MM.1S (cell line): ENCODE measurements around the gene GSC2.

ENCODE experiments used
- DNase-seq: peaks from one replicate; pipeline ENCODE4 v3.0.0-alpha.2; 2015
- H2AFZ ChIP-seq: fragments of 300-600 bp; sonication (generic); 2 replicates; pipeline ENCODE4 v1.6.0; 2016; ENCODE audit warnings: antibody characterized with exemption, low read length
- H3F3A ChIP-seq: fragments of 300-600 bp; sonication (generic); 2 replicates; pipeline ENCODE4 v1.6.1; 2016; ENCODE audit warnings: mild to moderate bottlenecking, antibody characterized with exemption, low read length, moderate library complexity, mixed read lengths; ENCODE audit not compliant: insufficient read depth
- H3K27ac ChIP-seq: fragments of 300-600 bp; sonication (generic); 2 replicates; pipeline ENCODE4 v1.5.1; 2016; ENCODE audit warnings: mild to moderate bottlenecking, low read length
- H3K27me3 ChIP-seq: fragments of 300-600 bp; sonication (generic); replicated peaks from 2 replicates; pipeline ENCODE4 v1.6.0; 2016; ENCODE audit warnings: low read length; ENCODE audit not compliant: insufficient read depth
- H3K36me3 ChIP-seq: fragments of 300-600 bp; sonication (generic); replicated peaks from 2 replicates; pipeline ENCODE4 v1.6.1; 2016; ENCODE audit warnings: mild to moderate bottlenecking, low read length, mixed read lengths; ENCODE audit not compliant: insufficient read depth
- H3K4me1 ChIP-seq: fragments of 300-600 bp; sonication (generic); 2 replicates; pipeline ENCODE4 v1.6.1; 2016; ENCODE audit warnings: low read length, mixed read lengths
- H3K4me2 ChIP-seq: fragments of 300-600 bp; sonication (generic); 2 replicates; pipeline ENCODE4 v1.6.0; 2016; ENCODE audit warnings: low read depth, low read length
- H3K4me3 ChIP-seq: fragments of 300-600 bp; sonication (generic); 2 replicates; pipeline ENCODE4 v1.5.1; 2016; ENCODE audit warnings: low read length, mixed read lengths
- H3K79me2 ChIP-seq: fragments of 300-600 bp; sonication (generic); 2 replicates; pipeline ENCODE4 v1.6.1; 2016; ENCODE audit warnings: mixed run types, low read length, mixed read lengths
- H3K9ac ChIP-seq: fragments of 300-600 bp; sonication (generic); 2 replicates; pipeline ENCODE4 v1.6.1; 2016; ENCODE audit warnings: low read length, mixed read lengths
- H3K9me2 ChIP-seq: fragments of 300-600 bp; sonication (generic); replicated peaks from 2 replicates; pipeline ENCODE4 v1.6.1; 2016; ENCODE audit warnings: mild to moderate bottlenecking, low read length, mixed read lengths; ENCODE audit not compliant: insufficient read depth
- H3K9me3 ChIP-seq: fragments of 300-600 bp; sonication (generic); replicated peaks from 2 replicates; pipeline ENCODE4 v1.6.1; 2016; ENCODE audit warnings: mild to moderate bottlenecking, low read length, mixed read lengths; ENCODE audit not compliant: insufficient read depth
- H4K20me1 ChIP-seq: fragments of 300-600 bp; sonication (generic); 2 replicates; pipeline ENCODE4 v1.6.1; 2016; ENCODE audit warnings: mild to moderate bottlenecking, low read length, moderate library complexity, mixed read lengths; ENCODE audit not compliant: insufficient read depth
- EZH2 ChIP-seq: fragments of 300-600 bp; sonication (generic); optimal IDR thresholded peaks from 2 replicates; pipeline ENCODE3; 2017; ENCODE audit warnings: low read depth, mild to moderate bottlenecking, antibody characterized with exemption, low read length, mixed read lengths
- EZH2phosphoT487 ChIP-seq: fragments of 300-600 bp; sonication (generic); IDR thresholded peaks from 2 replicates; pipeline ENCODE4 v1.6.1; 2018; ENCODE audit warnings: antibody characterized with exemption, low read length
- TF ChIP-seq, protein P1 (sequence below): fragments of 300-600 bp; sonication (generic); IDR thresholded peaks from 2 replicates; pipeline ENCODE4 v1.5.1; 2016; ENCODE audit warnings: antibody characterized with exemption, low read length, mixed read lengths

GSC2 gene

DNA sequence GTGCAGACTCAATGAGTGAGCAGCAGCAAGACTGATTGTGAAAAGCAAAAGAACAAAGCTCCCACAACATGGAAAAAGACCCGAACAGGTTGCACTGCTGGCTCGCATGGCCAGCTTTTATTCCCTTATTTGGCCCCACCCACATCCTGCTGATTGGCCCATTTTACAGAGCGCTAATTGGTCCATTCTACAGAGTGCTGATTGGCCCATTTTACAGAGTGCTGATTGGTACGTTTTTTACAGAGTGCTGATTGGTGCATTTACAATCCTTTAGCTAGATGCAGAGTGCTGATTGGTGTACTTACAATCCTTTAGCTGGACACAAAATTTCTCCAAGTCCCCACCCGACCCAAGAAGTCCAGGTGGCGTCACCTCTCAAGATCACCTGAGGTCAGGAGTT lies 43.8 kb upstream of the GSC2 start:
- Histone ChIP-seq H3K36me3 (no peaks in the 10 kb centered on the region), H3K27ac (no peak overlapping the region), H3K4me1 (no peaks in the 10 kb centered on the region), H3K4me2 (no peak overlapping the region), H3K9ac (no peak overlapping the region), H3K4me3 (no peak overlapping the region), H2AFZ (no peak overlapping the region), H4K20me1 (no peaks in the 10 kb centered on the region), H3K79me2 (no peaks in the 10 kb centered on the region), H3F3A (no peaks in the 10 kb centered on the region), H3K27me3 (no peaks in the 10 kb centered on the region; the same call in 1 of the 2 replicates), H3K9me2 (no peaks in the 10 kb centered on the region), H3K9me3 (no peaks in the 10 kb centered on the region)
- TF ChIP-seq EZH2, result no peak
- TF ChIP-seq, protein P1, sequence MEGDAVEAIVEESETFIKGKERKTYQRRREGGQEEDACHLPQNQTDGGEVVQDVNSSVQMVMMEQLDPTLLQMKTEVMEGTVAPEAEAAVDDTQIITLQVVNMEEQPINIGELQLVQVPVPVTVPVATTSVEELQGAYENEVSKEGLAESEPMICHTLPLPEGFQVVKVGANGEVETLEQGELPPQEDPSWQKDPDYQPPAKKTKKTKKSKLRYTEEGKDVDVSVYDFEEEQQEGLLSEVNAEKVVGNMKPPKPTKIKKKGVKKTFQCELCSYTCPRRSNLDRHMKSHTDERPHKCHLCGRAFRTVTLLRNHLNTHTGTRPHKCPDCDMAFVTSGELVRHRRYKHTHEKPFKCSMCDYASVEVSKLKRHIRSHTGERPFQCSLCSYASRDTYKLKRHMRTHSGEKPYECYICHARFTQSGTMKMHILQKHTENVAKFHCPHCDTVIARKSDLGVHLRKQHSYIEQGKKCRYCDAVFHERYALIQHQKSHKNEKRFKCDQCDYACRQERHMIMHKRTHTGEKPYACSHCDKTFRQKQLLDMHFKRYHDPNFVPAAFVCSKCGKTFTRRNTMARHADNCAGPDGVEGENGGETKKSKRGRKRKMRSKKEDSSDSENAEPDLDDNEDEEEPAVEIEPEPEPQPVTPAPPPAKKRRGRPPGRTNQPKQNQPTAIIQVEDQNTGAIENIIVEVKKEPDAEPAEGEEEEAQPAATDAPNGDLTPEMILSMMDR, result no peak
- TF ChIP-seq EZH2phosphoT487, result no peak
- DNase-seq, result no peak

DNA sequence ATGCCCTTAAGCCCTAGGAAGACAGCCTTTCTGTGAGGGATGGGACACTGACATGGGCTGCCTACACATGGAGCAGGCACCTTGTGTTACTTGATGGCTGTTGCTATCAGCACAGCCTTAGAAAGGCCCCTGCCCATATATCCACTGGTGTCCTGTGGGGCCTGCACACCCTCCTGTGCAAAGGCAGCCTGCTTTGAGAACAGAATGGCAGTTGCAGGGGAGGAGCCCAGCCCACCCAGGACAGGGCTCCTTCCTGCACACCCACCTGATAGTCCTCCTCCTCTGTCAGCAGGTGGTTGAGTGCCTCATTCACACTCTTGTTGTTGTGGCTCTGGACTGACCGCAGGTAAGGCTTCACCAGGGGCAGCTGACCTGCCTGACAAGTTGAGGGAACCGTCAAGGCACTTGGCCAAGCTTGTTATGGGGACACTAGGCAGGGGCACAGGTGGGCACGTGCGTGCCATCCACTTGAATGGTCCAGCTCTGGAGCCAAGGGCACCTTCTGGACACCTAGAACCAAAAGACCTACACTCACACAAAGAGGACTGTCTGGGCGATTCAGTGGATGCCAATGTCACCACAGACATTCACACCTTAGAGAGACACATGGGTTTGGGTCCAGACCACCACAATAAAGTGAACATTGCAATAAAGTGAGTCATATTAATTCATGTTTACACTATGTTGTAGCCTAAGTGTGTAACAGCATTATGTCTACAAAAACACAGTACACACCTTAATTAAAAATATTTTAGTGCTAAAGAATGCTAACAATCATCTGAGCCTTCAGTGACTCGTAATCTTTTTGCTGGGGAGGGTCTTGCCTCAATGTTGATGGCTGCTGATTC lies 37.8 kb upstream of the GSC2 start:
- H3K27ac ChIP-seq, result no peak overlapping the region
- no peak overlapping the region for H3K4me3 ChIP-seq
- peaks cover 3% of the 10 kb centered on the region; the same call in 1 of the 2 replicates for H3K4me1 ChIP-seq
- H2AFZ ChIP-seq, result no peak overlapping the region
- H3K79me2 ChIP-seq, result no peaks in the 10 kb centered on the region
- no peak for TF ChIP-seq EZH2
- TF ChIP-seq EZH2phosphoT487, result no peak
- TF ChIP-seq, protein P1, result no peak
- H3K4me2 ChIP-seq, result no peak overlapping the region
- H3K27me3 ChIP-seq, result no peaks in the 10 kb centered on the region; the same call in 1 of the 2 replicates
- H3K9ac ChIP-seq, result no peak overlapping the region
- H3K9me2 ChIP-seq, result no peaks in the 10 kb centered on the region
- no peaks in the 10 kb centered on the region for H3K9me3 ChIP-seq
- no peaks in the 10 kb centered on the region for H4K20me1 ChIP-seq
- no peak for DNase-seq
- no peaks in the 10 kb centered on the region for H3F3A ChIP-seq
- no peaks in the 10 kb centered on the region for H3K36me3 ChIP-seq

DNA sequence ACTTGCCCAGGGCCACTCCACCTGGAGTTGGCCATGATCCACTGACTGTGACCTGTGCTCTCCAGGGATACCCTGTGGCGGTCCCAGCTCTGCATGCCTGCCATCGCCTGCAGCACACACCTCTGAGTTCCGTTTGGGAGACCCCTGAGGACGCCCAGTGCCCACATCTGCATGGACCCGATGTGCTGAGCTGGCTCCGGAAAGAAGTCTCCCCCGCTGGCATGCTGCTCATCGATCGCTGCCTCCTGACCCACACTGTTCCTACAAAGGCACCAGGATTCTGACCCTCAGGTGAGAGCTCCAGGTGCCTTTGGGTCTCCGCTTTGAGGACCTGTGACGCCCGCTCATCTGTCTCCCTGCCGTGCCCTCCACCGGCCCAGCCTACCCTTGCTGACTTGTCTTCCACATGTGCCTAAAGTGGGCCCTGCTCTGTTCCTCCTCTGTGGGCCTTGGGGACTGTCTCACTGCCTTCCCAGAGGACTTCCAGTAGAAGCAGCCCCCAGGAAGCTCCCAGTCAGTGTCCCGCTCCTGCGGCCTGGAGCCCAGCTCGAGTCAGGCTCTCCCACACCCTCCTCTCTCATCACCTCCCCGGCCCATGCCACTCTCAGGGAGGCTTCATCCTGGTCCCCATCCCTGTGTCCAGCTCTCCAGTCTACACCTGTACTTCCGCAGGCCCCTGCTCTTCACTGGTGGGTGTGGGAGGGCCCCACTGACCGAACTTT lies 34.3 kb upstream of the GSC2 start:
- TF ChIP-seq EZH2phosphoT487 (no peak), EZH2 (no peak)
- TF ChIP-seq, protein P1, result no peak
- no peaks in the 10 kb centered on the region for H3K27me3 ChIP-seq
- H3K9ac ChIP-seq, result no peak overlapping the region

More for the DNA sequence above, 34.3 kb upstream of the GSC2 start:
- Histone ChIP-seq H3K9me3 (no peaks in the 10 kb centered on the region), H2AFZ (no peak overlapping the region), H3K9me2 (no peaks in the 10 kb centered on the region), H3K36me3 (no peaks in the 10 kb centered on the region), H4K20me1 (no peaks in the 10 kb centered on the region), H3K79me2 (no peaks in the 10 kb centered on the region), H3K4me3 (no peak overlapping the region), H3K27ac (no peak overlapping the region), H3K4me2 (no peak overlapping the region), H3F3A (no peaks in the 10 kb centered on the region), H3K4me1 (peaks cover 3% of the 10 kb centered on the region; the same call in 1 of the 2 replicates)
- DNase-seq, result no peak
